KMS-11 (cell line): ENCODE measurements around the gene ADPRS.

Experiments used
- H2AFZ ChIP-seq: fragments of 200-600 bp; sonication (generic); 2 replicates; pipeline ENCODE4 v1.6.1; 2016; ENCODE audit warnings: antibody characterized with exemption, mixed run types, low read depth
- H3K27ac ChIP-seq: fragments of 200-600 bp; sonication (generic); 2 replicates; pipeline ENCODE4 v1.6.1; 2016; ENCODE audit warnings: mild to moderate bottlenecking, mixed run types
- H3K27me3 ChIP-seq: fragments of 200-600 bp; sonication (generic); 2 replicates; pipeline ENCODE4 v1.6.1; 2017; ENCODE audit warnings: mild to moderate bottlenecking, low read depth, mixed run types, moderate library complexity; ENCODE audit not compliant: insufficient read depth
- H3K36me3 ChIP-seq: fragments of 200-600 bp; sonication (generic); 2 replicates; pipeline ENCODE4 v1.6.1; 2017; ENCODE audit warnings: mild to moderate bottlenecking, mixed run types; ENCODE audit not compliant: insufficient read depth
- H3K4me1 ChIP-seq: fragments of 200-600 bp; sonication (generic); 2 replicates; pipeline ENCODE4 v1.6.1; 2016; ENCODE audit warnings: mild to moderate bottlenecking, low read depth, mixed run types; ENCODE audit not compliant: poor library complexity, severe bottlenecking
- H3K4me2 ChIP-seq: fragments of 200-600 bp; sonication (generic); 2 replicates; pipeline ENCODE4 v1.7.0; 2016; ENCODE audit warnings: mild to moderate bottlenecking, mixed run types
- H3K4me3 ChIP-seq: fragments of 200-600 bp; sonication (generic); IDR thresholded peaks from 2 replicates; pipeline ENCODE4 v1.6.1; 2017; ENCODE audit warnings: low read depth, low read length, mixed read lengths; ENCODE audit not compliant: insufficient read depth
- H3K79me2 ChIP-seq: fragments of 200-600 bp; sonication (generic); 2 replicates; pipeline ENCODE4 v1.6.1; 2016; ENCODE audit warnings: low read depth, mixed run types; ENCODE audit not compliant: insufficient read depth
- H3K9ac ChIP-seq: fragments of 200-600 bp; sonication (generic); 2 replicates; pipeline ENCODE4 v1.6.1; 2016; ENCODE audit warnings: mild to moderate bottlenecking, mixed run types
- H4K20me1 ChIP-seq: fragments of 200-600 bp; sonication (generic); 2 replicates; pipeline ENCODE4 v1.6.1; 2016; ENCODE audit warnings: mild to moderate bottlenecking, mixed run types; ENCODE audit not compliant: insufficient read depth
- CTCF ChIP-seq: fragments of 200-600 bp; sonication (generic); conservative IDR thresholded peaks from 2 replicates; pipeline ENCODE4 v1.6.1; 2017; ENCODE audit warnings: low read depth, mild to moderate bottlenecking, antibody characterized with exemption, low read length, moderate library complexity, mixed read lengths

The ADPRS gene

GRCh38 chr1:36081926-36082485 is 6.7 kb upstream of the ADPRS start:
- no peaks in the 10 kb centered on the region for H3K27me3 ChIP-seq
- no peak overlapping the region for H3K27ac ChIP-seq
- no peak overlapping the region for H2AFZ ChIP-seq
- H3K79me2 ChIP-seq, result no peaks in the 10 kb centered on the region
- no peak overlapping the region for H3K9ac ChIP-seq
- H3K36me3 ChIP-seq, result no peaks in the 10 kb centered on the region
- no peak overlapping the region for H3K4me3 ChIP-seq
- no peak for TF ChIP-seq CTCF
- no peaks in the 10 kb centered on the region for H3K4me1 ChIP-seq
- no peaks in the 10 kb centered on the region for H4K20me1 ChIP-seq
- no peak overlapping the region for H3K4me2 ChIP-seq

- peaks cover under 1% of the 10 kb centered on the region for H3K4me1 ChIP-seq
- no peak overlapping the region for H3K4me3 ChIP-seq
- H3K36me3 ChIP-seq, result no peaks in the 10 kb centered on the region
- no peak overlapping the region for H3K9ac ChIP-seq
- H4K20me1 ChIP-seq, result no peaks in the 10 kb centered on the region
- no peaks in the 10 kb centered on the region for H3K79me2 ChIP-seq
- no peak overlapping the region for H3K4me2 ChIP-seq
- no peaks in the 10 kb centered on the region for H3K27me3 ChIP-seq
- no peak overlapping the region for H2AFZ ChIP-seq
- H3K27ac ChIP-seq, result no peak overlapping the region
- TF ChIP-seq CTCF, result no peak
These were observed 5.5 kb upstream of the ADPRS start for GRCh38 chr1:36083219-36083618.

- no peak within 1 kb of the TSS for H3K9ac ChIP-seq
- H3K36me3 ChIP-seq, result no peaks in the 10 kb centered on the region
- no peaks in the 10 kb centered on the region for H3K79me2 ChIP-seq
- no peaks in the 10 kb centered on the region for H3K27me3 ChIP-seq
- no peak within 1 kb of the TSS for H2AFZ ChIP-seq
- H3K4me3 ChIP-seq, result no peak within 1 kb of the TSS
- peaks cover 3% of the 10 kb centered on the region for H3K4me1 ChIP-seq
- TF ChIP-seq CTCF, result no peak
- no peak within 1 kb of the TSS for H3K27ac ChIP-seq
- H4K20me1 ChIP-seq, result no peaks in the 10 kb centered on the region
- no peak within 1 kb of the TSS for H3K4me2 ChIP-seq
These were observed 4.8 kb upstream of the ADPRS start, which contains the start of gene TEKT2 for GRCh38 chr1:36083635-36084496. Gene TEKT2 (plus strand): TSS chr1:36084094. CDS start chr1:36084922, 828 bp downstream.

- Histone ChIP-seq H2AFZ (no peak overlapping the region), H3K4me3 (no peak overlapping the region), H4K20me1 (no peaks in the 10 kb centered on the region), H3K27ac (no peak overlapping the region), H3K36me3 (no peaks in the 10 kb centered on the region), H3K4me2 (no peak overlapping the region), H3K9ac (no peak overlapping the region), H3K79me2 (peaks cover 7% of the 10 kb centered on the region; the same call in 1 of the 2 replicates), H3K27me3 (no peaks in the 10 kb centered on the region), H3K4me1 (peaks cover 3% of the 10 kb centered on the region)
- no peak for TF ChIP-seq CTCF
These were observed 4.1 kb upstream of the ADPRS start for GRCh38 chr1:36084497-36085115.
